ENCODE measurements around the gene OSBPL3. TPM values are rescaled to one million over a fixed set of nuclear protein-coding genes. Genes with fewer than 3 reads are reported as not detected.

The OSBPL3 gene
- polyA plus RNA-seq, 1 donor (not counting 4 experiments of a cell fraction or from before 2014, with no cell fraction given) = 34.0 TPM

GRCh38 chr7:24922099-24922773, 57.7 kb downstream of the OSBPL3 start:
- DNase-seq (ENCODE audit: low read depth, low spot score) (no peak), FAIRE-seq (peak; percentile 36)
- Histone ChIP-seq H3K36me3 (ENCODE audit: control insufficient read depth in 2 of 2, extremely low read depth in 1 of 2, insufficient read depth in 2 of 2, low read length in 2 of 2) (peaks cover 0 to 4% of the 10 kb centered on the region in 2 experiments), H3K9me1 (ENCODE audit: control insufficient read depth, extremely low read depth, insufficient read depth, low read length) (peaks cover 4% of the 10 kb centered on the region), H3K4me1 (ENCODE audit: control insufficient read depth, extremely low read depth, insufficient read depth, low read length) (peaks cover 52% of the 10 kb centered on the region), H3K4me3 (ENCODE audit: control insufficient read depth in 2 of 3, extremely low read depth in 1 of 3, insufficient read depth in 2 of 3, low read depth in 1 of 3, low read length in 3 of 3) (no peak overlapping the region), H3K4me2 (ENCODE audit: control insufficient read depth, extremely low read depth, insufficient read depth, low read depth, low read length) (peak overlapping the region; percentile 33), H4K20me1 (ENCODE audit: control insufficient read depth, extremely low read depth, insufficient read depth, low read length) (peaks cover 3% of the 10 kb centered on the region), H3K9ac (ENCODE audit: control insufficient read depth, extremely low read depth, insufficient read depth, low read length) (no peak overlapping the region), H3K27ac (ENCODE audit: control insufficient read depth, insufficient read depth, low read length) (peak overlapping the region; percentile 28), H2AFZ (ENCODE audit: control insufficient read depth, low read length) (no peak overlapping the region), H3K9me3 (ENCODE audit: control insufficient read depth, low read depth, low read length) (no peaks in the 10 kb centered on the region), H3K27me3 (ENCODE audit: control insufficient read depth, extremely low read depth, insufficient read depth, low read length) (no peaks in the 10 kb centered on the region), H3K79me2 (ENCODE audit: control insufficient read depth, insufficient read depth, low read length) (peaks cover 89% of the 10 kb centered on the region)
- TF ChIP-seq EZH2 (IDR thresholded peaks at IDR 0.05; ENCODE audit: low read length) = no peak
- TF ChIP-seq CTCF (optimal IDR thresholded peaks at IDR 0.05 in 1 of 3, IDR thresholded peaks at IDR 0.05 in 1 of 3, conservative IDR thresholded peaks at IDR 0.05 in 1 of 3; ENCODE audit: extremely low read depth in 1 of 3, insufficient read depth in 2 of 3, low read length in 3 of 3) = no peak
- dilution Hi-C loops (cut with MboI; ENCODE audit: extremely low pct_ligation_motif_present, low sequenced_read_pairs) = no loop called here

- H3K9me1 ChIP-seq (ENCODE audit: control insufficient read depth, extremely low read depth, insufficient read depth, low read length) = peaks cover 4% of the 10 kb centered on the region
- H2AFZ ChIP-seq (ENCODE audit: control insufficient read depth, low read length) = no peak overlapping the region
- no peak overlapping the region for H3K4me3 ChIP-seq (ENCODE audit: control insufficient read depth in 2 of 3, extremely low read depth in 1 of 3, insufficient read depth in 2 of 3, low read depth in 1 of 3, low read length in 3 of 3)
- H4K20me1 ChIP-seq (ENCODE audit: control insufficient read depth, extremely low read depth, insufficient read depth, low read length) = peaks cover 3% of the 10 kb centered on the region
- H3K9me3 ChIP-seq (ENCODE audit: control insufficient read depth, low read depth, low read length) = no peaks in the 10 kb centered on the region
- H3K27ac ChIP-seq (ENCODE audit: control insufficient read depth, insufficient read depth, low read length) = peak overlapping the region; percentile 36
- H3K9ac ChIP-seq (ENCODE audit: control insufficient read depth, extremely low read depth, insufficient read depth, low read length) = no peak overlapping the region
- H3K27me3 ChIP-seq (ENCODE audit: control insufficient read depth, extremely low read depth, insufficient read depth, low read length) = no peaks in the 10 kb centered on the region
- no peak overlapping the region for H3K4me2 ChIP-seq (ENCODE audit: control insufficient read depth, extremely low read depth, insufficient read depth, low read depth, low read length)
- peaks cover 95% of the 10 kb centered on the region for H3K79me2 ChIP-seq (ENCODE audit: control insufficient read depth, insufficient read depth, low read length)
- peaks cover 0 to 4% of the 10 kb centered on the region in 2 experiments for H3K36me3 ChIP-seq (ENCODE audit: control insufficient read depth in 2 of 2, extremely low read depth in 1 of 2, insufficient read depth in 2 of 2, low read length in 2 of 2)
- dilution Hi-C loops (cut with MboI; ENCODE audit: extremely low pct_ligation_motif_present, low sequenced_read_pairs) = no loop called here
- FAIRE-seq (peak; percentile 20), DNase-seq (ENCODE audit: low read depth, low spot score) (no peak)
- TF ChIP-seq CTCF (optimal IDR thresholded peaks at IDR 0.05 in 1 of 3, IDR thresholded peaks at IDR 0.05 in 1 of 3, conservative IDR thresholded peaks at IDR 0.05 in 1 of 3; ENCODE audit: extremely low read depth in 1 of 3, insufficient read depth in 2 of 3, low read length in 3 of 3) (no peak), EZH2 (IDR thresholded peaks at IDR 0.05; ENCODE audit: low read length) (no peak)
- peaks cover 43% of the 10 kb centered on the region for H3K4me1 ChIP-seq (ENCODE audit: control insufficient read depth, extremely low read depth, insufficient read depth, low read length)
These were observed 58.7 kb downstream of the OSBPL3 start for GRCh38 chr7:24921362-24921679.
